ENCODE results near the gene LINGO3. TPM values are rescaled to one million over a fixed set of nuclear protein-coding genes. Genes with fewer than 3 reads are reported as not detected.

LINGO3 gene
- total and polyA plus RNA-seq, 10 of the 15 experiments (the other 5 are each of a cell fraction or from before 2014, with no cell fraction given): 0.09 to 2.0 (median 0.40) TPM; not detected in 5

GRCh38 chr19:2296141-2296540 is 11.8 kb downstream of the LINGO3 start:
- no peak overlapping the region for H3K4me2 ChIP-seq (ENCODE audit: control insufficient read depth, insufficient read depth)
- no TSS peak for BruUV-seq (replicated peaks)
- FAIRE-seq (no peak), ATAC-seq (no peak), DNase-seq (ENCODE audit: low read depth, low spot score) (no peak)
- H3K4me1 ChIP-seq (ENCODE audit: control insufficient read depth, insufficient read depth, low read length): peaks cover under 1% of the 10 kb centered on the region; the same call in 1 of the 2 replicates
- ChIA-PET RAD21 (ENCODE audit: unreplicated experiment) (no interaction called here), POLR2A (no interaction called here), CTCF (no interaction called here), SMC1A (ENCODE audit: uncharacterized antibody, unreplicated experiment) (no interaction called here)
- H4K20me1 ChIP-seq (ENCODE audit: control insufficient read depth, insufficient read depth): no peaks in the 10 kb centered on the region; the same call in 1 of the 2 replicates
- intact Hi-C loops (cut with micrococcal nuclease; ENCODE audit: unreplicated experiment) (no loop called here), in situ Hi-C loops (cut with MboI) (no loop called here)
- H3K9me3 ChIP-seq (replicated peaks; ENCODE audit: control insufficient read depth, insufficient read depth, low read length): no peaks in the 10 kb centered on the region
- whole genome bisulfite sequencing (ENCODE audit: insufficient coverage, insufficient replicate concordance, low lambda C conversion rate, missing lambda C conversion rate): 85% methylated on average over 16 of the region's 16 CpGs
- no peak overlapping the region for H3K9ac ChIP-seq (ENCODE audit: control insufficient read depth, insufficient read depth, low read length)
- H3K4me3 ChIP-seq: no peak overlapping the region
- H3K79me2 ChIP-seq (ENCODE audit: control insufficient read depth, insufficient read depth, low read length): no peaks in the 10 kb centered on the region
- no peak overlapping the region for H3K27ac ChIP-seq (ENCODE audit: control insufficient read depth, insufficient read depth)
- no peak overlapping the region for H2AFZ ChIP-seq (ENCODE audit: control insufficient read depth, low read depth, low read length)
- no peaks in the 10 kb centered on the region; a peak in 1 of 4 replicates for H3K27me3 ChIP-seq (replicated peaks in 1 of 2; ENCODE audit: control insufficient read depth in 2 of 2, insufficient read depth in 2 of 2, low read length in 1 of 2)
- no peaks in the 10 kb centered on the region for H3K36me3 ChIP-seq (ENCODE audit: control insufficient read depth in 2 of 2, insufficient read depth in 2 of 2, low read length in 1 of 2)
- no peak for TF ChIP-seq SRF (IDR thresholded peaks at IDR 0.05; ENCODE audit: low read depth in 2 of 2, low read length in 2 of 2)
- TF ChIP-seq ATF3 (IDR thresholded peaks at IDR 0.05; ENCODE audit: borderline replicate concordance, extremely low read depth, low read depth, low read length): no peak
- no peak for TF ChIP-seq IKZF2 (IDR thresholded peaks at IDR 0.05)
- no peak for TF ChIP-seq PKNOX1 (IDR thresholded peaks at IDR 0.05)
- no peak for TF ChIP-seq ESRRA (IDR thresholded peaks at IDR 0.05; ENCODE audit: low read length)
- no peak for TF ChIP-seq BHLHE40 (IDR thresholded peaks at IDR 0.05; ENCODE audit: borderline replicate concordance in 1 of 2, low read depth in 2 of 2, low read length in 1 of 2)
- no peak for TF ChIP-seq TCF12 (IDR thresholded peaks at IDR 0.05; ENCODE audit: low read depth, low read length)
- TF ChIP-seq YBX1 (IDR thresholded peaks at IDR 0.05): no peak
- no peak for TF ChIP-seq CBFB (IDR thresholded peaks at IDR 0.05; ENCODE audit: low read depth)
- no peak for TF ChIP-seq WRNIP1 (IDR thresholded peaks at IDR 0.05; ENCODE audit: borderline replicate concordance, low read depth, low read length)
- no peak for TF ChIP-seq POLR2AphosphoS5 (IDR thresholded peaks at IDR 0.05; ENCODE audit: low read length)
- no peak for TF ChIP-seq BRCA1 (IDR thresholded peaks at IDR 0.05; ENCODE audit: low read depth, low read length)
- no peak for TF ChIP-seq MLLT1 (IDR thresholded peaks at IDR 0.05)
- no peak for TF ChIP-seq USF2 (IDR thresholded peaks at IDR 0.05; ENCODE audit: borderline replicate concordance, low read depth, low read length)
- no peak for TF ChIP-seq SMAD1 (IDR thresholded peaks at IDR 0.05; ENCODE audit: low read depth, partially characterized antibody)
- no peak for TF ChIP-seq JUND (IDR thresholded peaks at IDR 0.05; ENCODE audit: low read depth, low read length)
- TF ChIP-seq CHD2 (IDR thresholded peaks at IDR 0.05; ENCODE audit: borderline replicate concordance, low read depth, low read length): no peak
- no peak for TF ChIP-seq E4F1 (IDR thresholded peaks at IDR 0.05; ENCODE audit: borderline replicate concordance, partially characterized antibody)

Measured in GM12878 (cell line).